ENCODE measurements around the gene FAM3A. TPM values are rescaled to one million over a fixed set of nuclear protein-coding genes. Genes with fewer than 3 reads are reported as not detected.

Gene FAM3A
- total RNA-seq, 2 donors from 2014 or later, result 31.0 to 52.3 TPM

GRCh38 chrX:154511761-154512160 is 4.3 kb downstream of the FAM3A start:
- ATAC-seq (ENCODE audit: insufficient number of reproducible peaks, low FRiP score, low read depth) (no peak), DNase-seq (ENCODE audit: low spot score) (no peak)
- no peak overlapping the region for H3K27ac ChIP-seq
- peaks cover 3% of the 10 kb centered on the region for H3K36me3 ChIP-seq
- H3K9me3 ChIP-seq, result no peaks in the 10 kb centered on the region
- no peak overlapping the region for H3K4me3 ChIP-seq
- TF ChIP-seq CTCF (IDR thresholded peaks at IDR 0.05), result no peak
- peaks cover 3 to 6% of the 10 kb centered on the region in 2 donors for H3K4me1 ChIP-seq (ENCODE audit: control insufficient read depth in 1 of 2, low read depth in 2 of 2)
- H3K27me3 ChIP-seq (replicated peaks; ENCODE audit: insufficient read depth), result no peaks in the 10 kb centered on the region

GRCh38 chrX:154509455-154509854 is 6.6 kb downstream of the FAM3A start:
- no peak for TF ChIP-seq CTCF (IDR thresholded peaks at IDR 0.05)
- Histone ChIP-seq H3K4me3 (no peak overlapping the region), H3K36me3 (peaks cover 3% of the 10 kb centered on the region), H3K27me3 (replicated peaks; ENCODE audit: insufficient read depth) (no peaks in the 10 kb centered on the region), H3K9me3 (no peaks in the 10 kb centered on the region), H3K4me1 (ENCODE audit: control insufficient read depth in 1 of 2, low read depth in 2 of 2) (no peaks in the 10 kb centered on the region), H3K27ac (no peak overlapping the region)
- ATAC-seq (ENCODE audit: insufficient number of reproducible peaks, low FRiP score, low read depth), result no peak
- DNase-seq (ENCODE audit: low spot score), result no peak

- ATAC-seq (ENCODE audit: insufficient number of reproducible peaks, low FRiP score, low read depth) (no peak), DNase-seq (ENCODE audit: low spot score) (no peak)
- TF ChIP-seq CTCF (IDR thresholded peaks at IDR 0.05), result no peak
- Histone ChIP-seq H3K4me1 (ENCODE audit: control insufficient read depth in 1 of 2, low read depth in 2 of 2) (no peaks in the 10 kb centered on the region), H3K27ac (no peak overlapping the region), H3K36me3 (peaks cover 3% of the 10 kb centered on the region), H3K27me3 (replicated peaks; ENCODE audit: insufficient read depth) (no peaks in the 10 kb centered on the region), H3K9me3 (no peaks in the 10 kb centered on the region), H3K4me3 (no peak overlapping the region)
Measured at GRCh38 chrX:154508384-154508745, 7.7 kb downstream of the FAM3A start.

- ATAC-seq (ENCODE audit: insufficient number of reproducible peaks, low FRiP score, low read depth) (no peak), DNase-seq (ENCODE audit: low spot score) (no peak)
- TF ChIP-seq CTCF (IDR thresholded peaks at IDR 0.05), result no peak
- H3K4me1 ChIP-seq (ENCODE audit: control insufficient read depth in 1 of 2, low read depth in 2 of 2), result no peaks in the 10 kb centered on the region
- H3K9me3 ChIP-seq, result no peaks in the 10 kb centered on the region
- H3K4me3 ChIP-seq, result no peak overlapping the region
- H3K27ac ChIP-seq, result no peak overlapping the region
- H3K27me3 ChIP-seq (replicated peaks; ENCODE audit: insufficient read depth), result no peaks in the 10 kb centered on the region
- peaks cover 3% of the 10 kb centered on the region for H3K36me3 ChIP-seq
Measured at GRCh38 chrX:154507673-154508383, 8.2 kb downstream of the FAM3A start.

GRCh38 chrX:154506483-154507332 is 9.3 kb downstream of the FAM3A start:
- no peaks in the 10 kb centered on the region for H3K4me1 ChIP-seq (ENCODE audit: control insufficient read depth in 1 of 2, low read depth in 2 of 2)
- no peak overlapping the region for H3K4me3 ChIP-seq
- TF ChIP-seq CTCF (IDR thresholded peaks at IDR 0.05), result no peak
- H3K27me3 ChIP-seq (replicated peaks; ENCODE audit: insufficient read depth), result no peaks in the 10 kb centered on the region
- DNase-seq (ENCODE audit: low spot score) (no peak), ATAC-seq (ENCODE audit: insufficient number of reproducible peaks, low FRiP score, low read depth) (no peak)
- no peak overlapping the region for H3K27ac ChIP-seq
- H3K9me3 ChIP-seq, result no peaks in the 10 kb centered on the region
- H3K36me3 ChIP-seq, result peaks cover 3% of the 10 kb centered on the region
